Measurements from ENCODE around the gene BCAN. TPM values are rescaled to one million over a fixed set of nuclear protein-coding genes. Genes with fewer than 3 reads are reported as not detected.

Gene BCAN
- total RNA-seq, 5 donors from 2014 or later (not counting 1 experiment from before 2014, with no cell fraction given), result not detected

DNA sequence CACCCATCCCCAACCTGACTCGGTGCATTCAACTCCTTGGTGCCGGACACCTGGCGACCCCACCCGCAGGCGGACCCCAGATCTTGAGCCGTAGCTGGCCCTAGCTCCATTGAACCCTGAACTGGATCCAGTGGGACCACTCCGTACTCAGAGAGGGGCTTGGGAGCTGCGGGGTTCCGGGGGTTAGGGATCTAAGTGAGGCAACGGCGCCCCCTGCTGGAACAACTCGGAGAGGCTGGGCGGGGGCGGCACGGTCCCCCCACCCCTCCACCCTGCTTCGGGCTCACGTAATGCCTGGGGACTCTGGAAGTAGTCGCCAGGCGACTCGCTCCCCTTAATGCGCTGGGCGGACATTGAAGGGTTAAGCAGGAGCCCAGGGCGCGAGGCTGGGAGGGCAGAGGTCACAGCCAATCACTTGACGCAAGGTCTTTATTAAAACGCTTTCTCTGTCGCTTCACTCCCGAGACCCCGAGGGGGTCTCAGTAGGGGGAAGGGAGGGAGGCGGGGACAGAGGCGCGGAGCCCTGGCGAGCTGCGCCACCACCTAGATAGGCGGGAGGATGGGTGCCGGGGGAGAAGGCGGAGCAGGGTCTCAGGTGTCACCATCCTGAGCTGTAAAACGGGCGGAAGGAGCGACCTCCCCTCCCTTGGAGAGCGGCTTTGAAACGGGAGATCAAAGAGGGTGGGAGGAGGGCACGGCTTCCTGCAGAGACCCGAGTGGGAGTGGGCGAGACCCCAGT, 64.2 kb downstream of the BCAN start:
- H3K27ac ChIP-seq (ENCODE audit: low read length), result peak overlapping the region; percentile 47
- H3K36me3 ChIP-seq (ENCODE audit: control insufficient read depth in 2 of 2, extremely low read depth in 1 of 2, insufficient read depth in 1 of 2, low read length in 1 of 2), result no peaks in the 10 kb centered on the region
- 2% methylated on average over 35 of the region's 45 CpGs for WGBS (ENCODE audit: insufficient coverage)
- peak overlapping the region; percentile 55 to 61 for H3K4me3 ChIP-seq (ENCODE audit: control insufficient read depth in 1 of 2, extremely low read depth in 1 of 2, low read length in 1 of 2)
- ATAC-seq (replicated peaks in 1 of 4) (peak; percentile 70 to 76 (median 73)), DNase-seq (peak; percentile 19 to 85 (median 59))
- H3K27me3 Mint-ChIP-seq, result peaks cover 7 to 29% of the 10 kb centered on the region in 2 donors
- H3K36me3 Mint-ChIP-seq, result no peaks in the 10 kb centered on the region
- no peaks in the 10 kb centered on the region for H3K9me3 Mint-ChIP-seq
- H3K4me1 Mint-ChIP-seq, result peaks cover 18 to 32% (median 30%) of the 10 kb centered on the region in 3 donors
- no peaks in the 10 kb centered on the region for H3K9me3 ChIP-seq
- POLR2A ChIA-PET, result interaction anchor here in 1 of 2 donors (0.6 kb wide), 1 partner anchor 1367 kb away, joined by 3 read pairs; no protein-coding TSS in a partner anchor
- CTCF ChIA-PET, result interaction anchor here (0.5 to 2.6 kb wide), 14 partner anchors 11 to 154 kb away, joined by 3 to 22 read pairs (median 4); partner anchors contain the start of gene MRPL24 (in 1 of the 2)
- H3K4me1 ChIP-seq (ENCODE audit: control insufficient read depth in 1 of 2, extremely low read depth in 1 of 2, insufficient read depth in 2 of 2, low read length in 2 of 2), result peaks cover 14 to 38% of the 10 kb centered on the region in 2 experiments
- peak overlapping the region; percentile 76 to 83 for H3K27ac Mint-ChIP-seq
- H3K4me3 Mint-ChIP-seq, result peak overlapping the region; percentile 83 to 91 (median 86)
- peaks cover 7 to 47% of the 10 kb centered on the region in 2 experiments for H3K27me3 ChIP-seq (replicated peaks in 1 of 2; ENCODE audit: control insufficient read depth in 2 of 2, extremely low read depth in 1 of 2, insufficient read depth in 2 of 2, low read length in 1 of 2)

DNA sequence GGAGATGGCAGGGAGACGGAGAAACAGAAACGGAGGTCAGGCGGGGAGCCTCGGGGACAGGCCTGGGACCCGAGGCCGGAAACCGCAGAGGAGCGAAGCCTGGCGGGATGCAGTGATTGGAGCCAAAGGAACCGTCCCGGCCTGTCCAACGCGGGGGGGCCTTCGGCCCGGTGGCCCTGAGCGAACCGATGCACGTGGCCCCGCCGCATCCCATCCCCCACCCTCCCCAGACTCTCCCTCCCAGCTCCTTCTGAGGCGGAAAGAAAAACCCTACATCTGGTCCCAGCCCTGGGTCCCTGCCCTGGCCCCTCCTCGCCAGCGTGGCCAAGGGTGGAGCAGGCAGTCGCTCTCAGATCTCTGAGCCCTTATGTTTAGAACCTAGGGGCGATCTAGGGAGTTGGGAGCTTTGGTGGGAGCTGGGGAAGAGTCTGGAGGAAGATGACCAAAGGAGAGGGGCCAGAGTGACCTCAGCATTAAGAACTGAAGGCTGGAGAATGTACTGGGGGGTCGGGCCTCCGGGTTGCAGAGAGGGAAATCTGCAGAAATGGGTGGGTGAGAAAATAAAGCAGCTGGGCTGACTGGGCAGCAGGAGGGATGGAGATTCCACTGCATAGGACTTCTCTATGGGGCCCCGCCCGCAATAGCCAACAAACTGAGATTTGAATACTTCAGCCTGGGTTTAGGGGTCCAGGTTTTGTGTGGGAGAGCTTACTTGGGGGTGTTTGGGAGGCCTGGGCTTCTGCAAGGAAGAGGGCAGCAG, 64.9 kb downstream of the BCAN start:
- H3K36me3 ChIP-seq (ENCODE audit: control insufficient read depth in 2 of 2, extremely low read depth in 1 of 2, insufficient read depth in 1 of 2, low read length in 1 of 2), result no peaks in the 10 kb centered on the region
- Mint-ChIP-seq H3K4me1 (peaks cover 18 to 32% (median 30%) of the 10 kb centered on the region in 3 donors), H3K36me3 (no peaks in the 10 kb centered on the region), H3K27me3 (peaks cover 7 to 21% of the 10 kb centered on the region in 2 donors), H3K4me3 (peak overlapping the region; percentile 83 to 91 (median 86)), H3K9me3 (no peaks in the 10 kb centered on the region), H3K27ac (peak overlapping the region; percentile 76 to 83)
- peak in 2 of 35 experiments; percentile 22 to 46 for DNase-seq
- H3K27ac ChIP-seq (ENCODE audit: low read length), result peak overlapping the region; percentile 47
- H3K27me3 ChIP-seq (replicated peaks in 1 of 2; ENCODE audit: control insufficient read depth in 2 of 2, extremely low read depth in 1 of 2, insufficient read depth in 2 of 2, low read length in 1 of 2), result peaks cover 7 to 40% of the 10 kb centered on the region in 2 experiments
- ChIA-PET CTCF (interaction anchor here (0.5 to 2.6 kb wide), 11 partner anchors 10 to 78 kb away, joined by 3 to 22 read pairs (median 6); partner anchors contain the start of gene MRPL24 (in 1 of the 2)), POLR2A (interaction anchor here in 1 of 2 donors (0.6 kb wide), 1 partner anchor 1368 kb away, joined by 3 read pairs; no protein-coding TSS in a partner anchor)
- no peaks in the 10 kb centered on the region for H3K9me3 ChIP-seq
- peaks cover 14 to 36% of the 10 kb centered on the region in 2 experiments for H3K4me1 ChIP-seq (ENCODE audit: control insufficient read depth in 1 of 2, extremely low read depth in 1 of 2, insufficient read depth in 2 of 2, low read length in 2 of 2)
- peak overlapping the region; percentile 55 to 61 for H3K4me3 ChIP-seq (ENCODE audit: control insufficient read depth in 1 of 2, extremely low read depth in 1 of 2, low read length in 1 of 2)
- WGBS (ENCODE audit: insufficient coverage), result 17% methylated on average over 19 of the region's 29 CpGs
- peak; percentile 8 to 30 (median 24) for ATAC-seq (replicated peaks in 1 of 4)

DNA sequence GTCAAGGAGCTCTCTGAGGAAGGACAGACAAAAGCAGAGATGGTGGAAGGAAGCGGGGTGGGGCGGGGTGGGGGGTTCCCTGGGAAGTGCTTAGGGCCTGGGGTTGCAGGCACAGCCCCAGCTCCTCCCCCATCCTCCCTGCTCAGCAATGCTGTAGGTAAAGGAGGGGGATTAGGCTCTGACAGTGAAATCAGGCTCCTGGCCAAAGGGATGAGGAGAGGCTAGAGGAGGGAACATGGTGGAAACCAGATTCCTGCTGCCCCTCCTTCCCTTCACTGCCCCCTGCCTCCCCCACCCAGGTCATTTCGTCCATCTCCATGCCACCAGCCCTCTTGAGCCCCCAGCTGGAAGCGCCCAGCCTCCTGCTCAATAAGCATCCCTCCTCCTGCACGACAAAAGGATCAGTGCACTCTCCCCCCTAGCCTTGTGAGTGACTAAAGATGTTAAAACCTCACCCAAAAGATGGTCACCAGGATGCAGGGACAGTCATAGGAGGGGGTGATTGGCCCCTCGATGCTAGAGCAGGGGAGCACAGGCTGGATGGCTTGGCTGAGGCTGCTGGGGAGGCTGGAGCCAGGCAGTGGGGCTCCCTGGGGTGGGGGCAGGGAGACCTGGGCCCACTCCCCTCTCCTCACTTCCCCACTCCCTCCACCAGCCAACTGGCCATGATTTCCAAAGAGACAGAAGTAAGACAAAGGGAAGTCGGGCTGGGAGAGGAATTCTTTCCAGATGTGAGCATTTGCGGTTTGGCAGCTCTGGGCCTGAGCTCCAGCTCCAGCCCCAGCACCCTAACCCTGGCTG, 65.7 kb downstream of the BCAN start:
- ChIA-PET CTCF (interaction anchor here (0.5 to 2.6 kb wide), 8 partner anchors 16 to 79 kb away, joined by 3 to 22 read pairs (median 6); partner anchors contain the start of gene MRPL24 (in 1 of the 2)), POLR2A (interaction anchor here (0.6 kb wide), 2 partner anchors 18 to 63 kb away, joined by 5 to 6 read pairs; no protein-coding TSS in a partner anchor)
- H3K27me3 ChIP-seq (replicated peaks in 1 of 2; ENCODE audit: control insufficient read depth in 2 of 2, extremely low read depth in 1 of 2, insufficient read depth in 2 of 2, low read length in 1 of 2), result peaks cover 7 to 34% of the 10 kb centered on the region in 2 experiments
- H3K4me1 ChIP-seq (ENCODE audit: control insufficient read depth in 1 of 2, extremely low read depth in 1 of 2, insufficient read depth in 2 of 2, low read length in 2 of 2), result peaks cover 14 to 36% of the 10 kb centered on the region in 2 experiments
- peak overlapping the region; percentile 73 to 74 for H3K27ac Mint-ChIP-seq
- 90% methylated on average over 2 of the region's 8 CpGs for WGBS (ENCODE audit: insufficient coverage)
- H3K4me1 Mint-ChIP-seq, result peaks cover 18 to 32% (median 30%) of the 10 kb centered on the region in 3 donors
- peak overlapping the region; percentile 66 to 91 (median 83) for H3K4me3 Mint-ChIP-seq
- no peak for ATAC-seq (replicated peaks in 1 of 4)
- no peak for DNase-seq
- H3K9me3 Mint-ChIP-seq, result no peaks in the 10 kb centered on the region
- no peaks in the 10 kb centered on the region for H3K36me3 ChIP-seq (ENCODE audit: control insufficient read depth in 2 of 2, extremely low read depth in 1 of 2, insufficient read depth in 1 of 2, low read length in 1 of 2)
- H3K9me3 ChIP-seq, result no peaks in the 10 kb centered on the region
- no peak overlapping the region for H3K27ac ChIP-seq (ENCODE audit: low read length)
- no peaks in the 10 kb centered on the region for H3K36me3 Mint-ChIP-seq
- peaks cover 7 to 17% of the 10 kb centered on the region in 2 donors for H3K27me3 Mint-ChIP-seq
- H3K4me3 ChIP-seq (ENCODE audit: control insufficient read depth in 1 of 2, extremely low read depth in 1 of 2, low read length in 1 of 2), result no peak overlapping the region

DNA sequence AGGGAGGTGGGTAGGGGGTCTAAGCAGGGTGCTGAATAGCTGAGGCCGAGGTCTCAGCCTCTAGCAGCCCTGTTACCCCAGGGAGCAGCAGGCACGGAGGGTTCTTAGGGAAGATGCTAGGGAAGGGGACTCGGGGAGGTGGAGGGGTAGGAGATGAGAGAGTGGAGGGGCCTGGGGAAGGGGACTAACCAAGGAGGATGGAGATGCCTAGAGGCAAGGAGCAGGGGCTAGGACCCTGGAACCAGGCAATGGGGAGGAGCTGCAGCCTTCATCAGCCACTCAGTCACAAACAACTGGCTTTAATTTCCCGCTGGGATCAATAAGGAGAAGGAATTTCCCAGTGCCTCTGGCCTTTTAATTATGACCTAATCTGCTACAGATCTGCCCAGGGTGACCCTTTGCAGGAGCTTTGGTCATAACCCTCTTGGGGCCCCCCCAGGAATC, 66.3 kb downstream of the BCAN start:
- POLR2A ChIA-PET, result interaction anchor here (0.6 kb wide), 2 partner anchors 17 to 62 kb away, joined by 5 to 6 read pairs; no protein-coding TSS in a partner anchor
- Mint-ChIP-seq H3K27ac (peak overlapping the region in 1 of 2 donors; percentile 59), H3K4me1 (peaks cover 18 to 32% (median 30%) of the 10 kb centered on the region in 3 donors)

GRCh38 chr1:156709031-156709430, 67.1 kb downstream of the BCAN start:
- Histone ChIP-seq H3K36me3 (ENCODE audit: control insufficient read depth in 2 of 2, extremely low read depth in 1 of 2, insufficient read depth in 1 of 2, low read length in 1 of 2) (no peaks in the 10 kb centered on the region), H3K27ac (ENCODE audit: low read length) (no peak overlapping the region), H3K27me3 (replicated peaks in 1 of 2; ENCODE audit: control insufficient read depth in 2 of 2, extremely low read depth in 1 of 2, insufficient read depth in 2 of 2, low read length in 1 of 2) (peaks cover 5 to 20% of the 10 kb centered on the region in 2 experiments), H3K9me3 (no peaks in the 10 kb centered on the region), H3K4me3 (ENCODE audit: control insufficient read depth in 1 of 2, extremely low read depth in 1 of 2, low read length in 1 of 2) (no peak overlapping the region), H3K4me1 (ENCODE audit: control insufficient read depth in 1 of 2, extremely low read depth in 1 of 2, insufficient read depth in 2 of 2, low read length in 2 of 2) (peaks cover 14 to 36% of the 10 kb centered on the region in 2 experiments)
- WGBS (ENCODE audit: insufficient coverage), result 97% methylated on average over 3 of the region's 4 CpGs
- no peak overlapping the region for H3K4me3 Mint-ChIP-seq
- DNase-seq (no peak), ATAC-seq (replicated peaks in 1 of 4) (no peak)
- peaks cover 6% of the 10 kb centered on the region in 2 donors for H3K27me3 Mint-ChIP-seq
- H3K4me1 Mint-ChIP-seq, result peaks cover 18 to 29% (median 29%) of the 10 kb centered on the region in 3 donors
- H3K27ac Mint-ChIP-seq, result peak overlapping the region in 1 of 2 donors; percentile 56
- H3K36me3 Mint-ChIP-seq, result no peaks in the 10 kb centered on the region
- ChIA-PET POLR2A (no interaction called here), CTCF (interaction anchor here (0.9 to 1.0 kb wide), 2 partner anchors 17 to 19 kb away, joined by 3 to 4 read pairs; no protein-coding TSS in a partner anchor)
- no peaks in the 10 kb centered on the region for H3K9me3 Mint-ChIP-seq

More for the DNA sequence above, 66.3 kb downstream of the BCAN start:
- Histone ChIP-seq H3K27ac (ENCODE audit: low read length) (no peak overlapping the region), H3K4me1 (ENCODE audit: control insufficient read depth in 1 of 2, extremely low read depth in 1 of 2, insufficient read depth in 2 of 2, low read length in 2 of 2) (peaks cover 14 to 36% of the 10 kb centered on the region in 2 experiments), H3K27me3 (replicated peaks in 1 of 2; ENCODE audit: control insufficient read depth in 2 of 2, extremely low read depth in 1 of 2, insufficient read depth in 2 of 2, low read length in 1 of 2) (peaks cover 7 to 28% of the 10 kb centered on the region in 2 experiments), H3K4me3 (ENCODE audit: control insufficient read depth in 1 of 2, extremely low read depth in 1 of 2, low read length in 1 of 2) (no peak overlapping the region), H3K9me3 (no peaks in the 10 kb centered on the region), H3K36me3 (ENCODE audit: control insufficient read depth in 2 of 2, extremely low read depth in 1 of 2, insufficient read depth in 1 of 2, low read length in 1 of 2) (no peaks in the 10 kb centered on the region)
- H3K27me3 Mint-ChIP-seq, result peaks cover 7 to 13% of the 10 kb centered on the region in 2 donors
- 77% methylated on average over 3 of the region's 4 CpGs for WGBS (ENCODE audit: insufficient coverage)
- ATAC-seq (replicated peaks in 1 of 4) (no peak), DNase-seq (no peak)
- H3K4me3 Mint-ChIP-seq, result no peak overlapping the region
- no peaks in the 10 kb centered on the region for H3K9me3 Mint-ChIP-seq
- CTCF ChIA-PET, result interaction anchor here (0.9 to 1.0 kb wide), 2 partner anchors 18 to 19 kb away, joined by 3 to 4 read pairs; no protein-coding TSS in a partner anchor
- H3K36me3 Mint-ChIP-seq, result no peaks in the 10 kb centered on the region

Measured in T-cell (primary cell).